HL-60 (cell line): Measurements from ENCODE around the gene OGFOD2.

Experiments used
- GABPA ChIP-seq: IDR thresholded peaks from 2 replicates; pipeline ENCODE4 v1.6.1; 2012; ENCODE audit warnings: low read depth
- POLR2AphosphoS5 ChIP-seq: IDR thresholded peaks from 2 replicates; pipeline ENCODE4 v1.6.1; 2012; ENCODE audit warnings: low read depth
- TF ChIP-seq, protein P1 (sequence below): IDR thresholded peaks from one replicate; pipeline ENCODE4 v1.5.1; 2011; ENCODE audit warnings: low read length, control low read depth, inconsistent platforms; ENCODE audit not compliant: insufficient read depth
- TF ChIP-seq, protein P2 (sequence below): IDR thresholded peaks from 2 replicates; pipeline ENCODE4 v1.6.1; 2012; ENCODE audit warnings: low read depth; ENCODE audit not compliant: insufficient replicate concordance

DNA sequence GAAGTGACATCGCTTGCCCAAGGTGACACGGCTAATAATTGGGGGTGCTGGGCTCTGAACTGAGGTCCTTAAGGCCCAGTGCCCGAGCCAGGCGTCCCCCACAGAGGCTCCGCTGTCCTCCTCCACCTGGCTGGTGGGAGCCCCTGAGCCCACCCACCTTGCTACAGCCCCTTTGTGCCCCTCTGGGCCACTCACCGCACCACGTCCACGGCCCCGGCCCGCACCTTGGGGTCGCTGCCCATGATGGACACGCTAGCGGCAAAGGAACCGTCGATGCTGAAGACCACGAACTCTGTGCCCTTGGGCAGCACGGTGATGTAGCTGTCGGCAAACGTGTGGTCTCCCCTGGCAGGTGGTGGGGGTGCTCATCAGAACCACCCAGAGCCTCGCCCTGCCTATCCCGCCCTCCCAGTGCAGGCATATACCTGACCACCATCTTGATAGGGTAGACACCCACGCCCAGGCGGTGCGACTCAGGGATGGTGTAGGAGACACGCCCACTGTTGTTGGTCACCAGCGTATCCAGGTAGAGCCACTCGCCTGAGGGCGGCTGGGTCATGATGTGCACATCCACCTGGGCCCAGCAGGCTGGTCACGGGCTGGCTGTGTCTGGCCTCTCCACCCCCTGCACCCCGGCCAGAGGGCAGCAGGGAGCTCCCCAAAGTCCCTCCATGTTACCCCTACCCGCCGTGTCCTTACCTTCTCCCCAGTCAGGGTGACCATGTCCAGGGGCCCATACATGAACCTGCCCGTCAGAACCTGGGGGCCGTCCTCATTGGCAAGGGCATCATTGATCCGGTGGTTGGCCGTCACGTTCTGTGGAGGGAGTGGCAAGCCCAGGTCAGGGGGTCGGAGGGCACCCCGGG is 12.3 kb downstream of the OGFOD2 start:
- TF ChIP-seq, protein P1, sequence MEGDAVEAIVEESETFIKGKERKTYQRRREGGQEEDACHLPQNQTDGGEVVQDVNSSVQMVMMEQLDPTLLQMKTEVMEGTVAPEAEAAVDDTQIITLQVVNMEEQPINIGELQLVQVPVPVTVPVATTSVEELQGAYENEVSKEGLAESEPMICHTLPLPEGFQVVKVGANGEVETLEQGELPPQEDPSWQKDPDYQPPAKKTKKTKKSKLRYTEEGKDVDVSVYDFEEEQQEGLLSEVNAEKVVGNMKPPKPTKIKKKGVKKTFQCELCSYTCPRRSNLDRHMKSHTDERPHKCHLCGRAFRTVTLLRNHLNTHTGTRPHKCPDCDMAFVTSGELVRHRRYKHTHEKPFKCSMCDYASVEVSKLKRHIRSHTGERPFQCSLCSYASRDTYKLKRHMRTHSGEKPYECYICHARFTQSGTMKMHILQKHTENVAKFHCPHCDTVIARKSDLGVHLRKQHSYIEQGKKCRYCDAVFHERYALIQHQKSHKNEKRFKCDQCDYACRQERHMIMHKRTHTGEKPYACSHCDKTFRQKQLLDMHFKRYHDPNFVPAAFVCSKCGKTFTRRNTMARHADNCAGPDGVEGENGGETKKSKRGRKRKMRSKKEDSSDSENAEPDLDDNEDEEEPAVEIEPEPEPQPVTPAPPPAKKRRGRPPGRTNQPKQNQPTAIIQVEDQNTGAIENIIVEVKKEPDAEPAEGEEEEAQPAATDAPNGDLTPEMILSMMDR: no peak
- no peak for TF ChIP-seq POLR2AphosphoS5
- TF ChIP-seq GABPA: no peak
- TF ChIP-seq, protein P2, sequence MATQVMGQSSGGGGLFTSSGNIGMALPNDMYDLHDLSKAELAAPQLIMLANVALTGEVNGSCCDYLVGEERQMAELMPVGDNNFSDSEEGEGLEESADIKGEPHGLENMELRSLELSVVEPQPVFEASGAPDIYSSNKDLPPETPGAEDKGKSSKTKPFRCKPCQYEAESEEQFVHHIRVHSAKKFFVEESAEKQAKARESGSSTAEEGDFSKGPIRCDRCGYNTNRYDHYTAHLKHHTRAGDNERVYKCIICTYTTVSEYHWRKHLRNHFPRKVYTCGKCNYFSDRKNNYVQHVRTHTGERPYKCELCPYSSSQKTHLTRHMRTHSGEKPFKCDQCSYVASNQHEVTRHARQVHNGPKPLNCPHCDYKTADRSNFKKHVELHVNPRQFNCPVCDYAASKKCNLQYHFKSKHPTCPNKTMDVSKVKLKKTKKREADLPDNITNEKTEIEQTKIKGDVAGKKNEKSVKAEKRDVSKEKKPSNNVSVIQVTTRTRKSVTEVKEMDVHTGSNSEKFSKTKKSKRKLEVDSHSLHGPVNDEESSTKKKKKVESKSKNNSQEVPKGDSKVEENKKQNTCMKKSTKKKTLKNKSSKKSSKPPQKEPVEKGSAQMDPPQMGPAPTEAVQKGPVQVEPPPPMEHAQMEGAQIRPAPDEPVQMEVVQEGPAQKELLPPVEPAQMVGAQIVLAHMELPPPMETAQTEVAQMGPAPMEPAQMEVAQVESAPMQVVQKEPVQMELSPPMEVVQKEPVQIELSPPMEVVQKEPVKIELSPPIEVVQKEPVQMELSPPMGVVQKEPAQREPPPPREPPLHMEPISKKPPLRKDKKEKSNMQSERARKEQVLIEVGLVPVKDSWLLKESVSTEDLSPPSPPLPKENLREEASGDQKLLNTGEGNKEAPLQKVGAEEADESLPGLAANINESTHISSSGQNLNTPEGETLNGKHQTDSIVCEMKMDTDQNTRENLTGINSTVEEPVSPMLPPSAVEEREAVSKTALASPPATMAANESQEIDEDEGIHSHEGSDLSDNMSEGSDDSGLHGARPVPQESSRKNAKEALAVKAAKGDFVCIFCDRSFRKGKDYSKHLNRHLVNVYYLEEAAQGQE: no peak
